Kidney (tissue), 14 donors: ENCODE data around the gene MSLN. TPM values are rescaled to one million over a fixed set of nuclear protein-coding genes. Genes with fewer than 3 reads are reported as not detected.

Experiments used
- DNase-seq, 5 donors: peaks; one replicate each; pipeline ENCODE4 v3.0.0-alpha.2; 2013 to 2020
- FAIRE-seq: peaks from 2 replicates; lab custom pipeline; 2012; peaks lifted over from hg19 to GRCh38; lab: Jason Lieb, UNC
- H3K27ac ChIP-seq, 2 donors: one replicate each; pipeline ENCODE4 v1.7.0; 2013; ENCODE audit warnings: low read depth in 2 of 2, low read length in 2 of 2, inconsistent platforms in 1 of 2
- H3K27me3 ChIP-seq: one replicate; pipeline ENCODE4 v1.7.1; 2013; ENCODE audit warnings: low read length, inconsistent platforms; ENCODE audit not compliant: control insufficient read depth, insufficient read depth
- H3K36me3 ChIP-seq, 3 donors: one replicate each; pipeline versions ENCODE4 v1.7.0 to v1.7.1; 2013; ENCODE audit warnings: low read length in 3 of 3, control low read depth in 1 of 3, inconsistent platforms in 1 of 3; ENCODE audit not compliant: insufficient read depth in 3 of 3, control insufficient read depth in 2 of 3
- H3K4me1 ChIP-seq, 3 donors: one replicate each; pipeline versions ENCODE4 v1.7.0 to v1.7.1; 2013; ENCODE audit warnings: low read length in 3 of 3, inconsistent platforms in 1 of 3, low read depth in 1 of 3; ENCODE audit not compliant: control insufficient read depth in 2 of 3, insufficient read depth in 2 of 3
- H3K4me3 ChIP-seq, 3 donors: one replicate each; pipeline versions ENCODE4 v1.7.0 to v1.8.1; 2013; ENCODE audit warnings: low read length in 3 of 3, control low read depth in 1 of 3, inconsistent platforms in 1 of 3
- H3K9ac ChIP-seq, 3 donors: one replicate each; pipeline versions ENCODE4 v1.7.0 to v1.7.1; 2013; ENCODE audit warnings: low read length in 3 of 3, control low read depth in 1 of 3, inconsistent platforms in 1 of 3
- H3K9me3 ChIP-seq, 3 donors: one replicate each; pipeline versions ENCODE4 v1.7.0 to v1.7.1; 2013; ENCODE audit warnings: low read length in 3 of 3, control low read depth in 1 of 3, inconsistent platforms in 1 of 3; ENCODE audit not compliant: control insufficient read depth in 2 of 3, insufficient read depth in 1 of 3
- CTCF ChIP-seq: IDR thresholded peaks from 3 replicates; pipeline ENCODE4 v1.5.1; 2012; ENCODE audit warnings: mild to moderate bottlenecking, moderate library complexity, borderline replicate concordance; ENCODE audit not compliant: insufficient read depth; ENCODE audit errors: extremely low read depth
- intact Hi-C: fragments of 100-400 bp; cut with DNase I; formaldehyde crosslinking; loops from one replicate; pipeline ENCODE4 v1.11.1; 2022
- polyA plus RNA-seq: library from polyadenylated mRNA; stranded (reverse); fragments of 350-450 nt; fragmentation: Illumina TruSeq; extraction: RNeasy Lipid Tissue Mini Kit (QIAGEN cat#74804); gene quantifications from one replicate; pipeline ENCODE4 v1.2.3, GENCODE V29; 2014; ENCODE audit warnings: low read depth, low replicate concordance; ENCODE audit not compliant: insufficient read depth
- total RNA-seq: library from RNA; stranded (reverse); fragmentation: NEBNext Ultra II Directional; extraction: Animal tissue kit (Norgen Biotek cat#: 25700); gene quantifications from one replicate; pipeline ENCODE4 v1.2.1, GENCODE V29; 2021
- donor health status: control.
- donor health status: control.
- donor health status: control.
- donor health status: control.
- donor health status: control.
- donor health status: DM: yes; HTN: yes; CAD: no.
- donor health status: Normal renal cell carcinoma (clear cell type).

Gene MSLN
- total and polyA plus RNA-seq, 2 donors from 2014 or later, result 3.7 to 19.4 TPM

- Histone ChIP-seq H3K27ac (no peak overlapping the region), H3K9me3 (no peaks in the 10 kb centered on the region), H3K4me1 (no peaks in the 10 kb centered on the region), H3K9ac (no peak overlapping the region), H3K27me3 (no peaks in the 10 kb centered on the region), H3K36me3 (no peaks in the 10 kb centered on the region), H3K4me3 (no peak overlapping the region)
- DNase-seq, result no peak
- no peak for FAIRE-seq
- intact Hi-C loops, result no loop called here
- no peak for TF ChIP-seq CTCF
Observed at GRCh38 chr16:797120-797420, 36.5 kb downstream of the MSLN start.

GRCh38 chr16:797686-798085 is 37.2 kb downstream of the MSLN start:
- no peaks in the 10 kb centered on the region for H3K4me1 ChIP-seq
- no peak for DNase-seq
- H3K27ac ChIP-seq, result no peak overlapping the region
- intact Hi-C loops, result no loop called here
- H3K4me3 ChIP-seq, result no peak overlapping the region
- H3K9me3 ChIP-seq, result no peaks in the 10 kb centered on the region
- no peak for FAIRE-seq
- no peak for TF ChIP-seq CTCF
- H3K36me3 ChIP-seq, result no peaks in the 10 kb centered on the region
- no peak overlapping the region for H3K9ac ChIP-seq
- H3K27me3 ChIP-seq, result peaks cover 3% of the 10 kb centered on the region

GRCh38 chr16:798666-799065 is 38.1 kb downstream of the MSLN start:
- H3K9ac ChIP-seq, result no peak overlapping the region
- DNase-seq (no peak), FAIRE-seq (no peak)
- peaks cover 3% of the 10 kb centered on the region for H3K27me3 ChIP-seq
- intact Hi-C loops, result no loop called here
- no peak overlapping the region for H3K27ac ChIP-seq
- TF ChIP-seq CTCF, result no peak
- no peak overlapping the region for H3K4me3 ChIP-seq
- no peaks in the 10 kb centered on the region for H3K4me1 ChIP-seq
- H3K9me3 ChIP-seq, result no peaks in the 10 kb centered on the region
- H3K36me3 ChIP-seq, result no peaks in the 10 kb centered on the region
